SK-N-SH (cell line): Measurements from ENCODE around the gene RAI14. TPM values are rescaled to one million over a fixed set of nuclear protein-coding genes. Genes with fewer than 3 reads are reported as not detected.

Experiments
- CTCF ChIA-PET: fragments of 300-600, 350-600 bp; formaldehyde crosslinking; extraction: SDS; loops from one replicate; lab custom pipeline; 2021; lab: Yijun Ruan, JAX
- POLR2A ChIA-PET: fragments of 350-600 bp; sonication (Branson Sonifier 250); formaldehyde crosslinking; extraction: SDS; loops from one replicate; lab custom pipeline; 2020; ENCODE audit warnings: antibody characterized with exemption, inconsistent platforms; lab: Yijun Ruan, JAX
- DNase-seq: peaks from one replicate; pipeline ENCODE4 v3.0.0; 2012
- H2AFZ ChIP-seq: fragments of 200-600 bp; sonication (generic); 2 replicates; pipeline ENCODE4 v1.8.1; 2016; ENCODE audit warnings: antibody characterized with exemption, mild to moderate bottlenecking, low read depth
- H3F3A ChIP-seq: fragments of 200-600 bp; sonication (generic); replicated peaks from 2 replicates; pipeline ENCODE3; 2016; ENCODE audit warnings: antibody characterized with exemption, mild to moderate bottlenecking; ENCODE audit not compliant: insufficient read depth
- H3K27ac ChIP-seq, 2 experiments: fragments of 200-500 bp in 1 of 2; fragments of 200-600 bp in 1 of 2; sonication (Bioruptor generic) in 1 of 2; sonication (generic), shearing (Covaris generic) in 1 of 2; 2 replicates each; pipeline versions ENCODE4 v1.5.1 to v1.6.1; 2014 to 2016; ENCODE audit warnings: low read depth in 2 of 2, inconsistent platforms in 1 of 2, low read length in 1 of 2, mild to moderate bottlenecking in 1 of 2, mixed read lengths in 1 of 2
- H3K27me3 ChIP-seq: fragments of 200-600 bp; sonication (generic), shearing (Covaris generic); 2 replicates; pipeline ENCODE4 v1.6.1; 2016; ENCODE audit warnings: mixed run types; ENCODE audit not compliant: insufficient read depth
- H3K36me3 ChIP-seq, 2 experiments: fragments of 200-500 bp in 1 of 2; fragments of 200-600 bp in 1 of 2; sonication (Bioruptor generic) in 1 of 2; sonication (generic) in 1 of 2; replicated peaks in 1 of 2; 2 replicates each; pipeline versions ENCODE3 to v1.5.1; 2014 to 2016; ENCODE audit warnings: low read length in 1 of 2, mild to moderate bottlenecking in 1 of 2; ENCODE audit not compliant: insufficient read depth in 2 of 2, control insufficient read depth in 1 of 2
- H3K4me1 ChIP-seq, 2 experiments: fragments of 200-500 bp in 1 of 2; fragments of 200-600 bp in 1 of 2; sonication (Bioruptor generic) in 1 of 2; sonication (generic), shearing (Covaris generic) in 1 of 2; 2 replicates each; pipeline versions ENCODE4 v1.5.1 to v1.6.1; 2014 to 2016; ENCODE audit warnings: low read depth in 1 of 2, low read length in 1 of 2, mixed run types in 1 of 2; ENCODE audit not compliant: insufficient read depth in 2 of 2, control insufficient read depth in 1 of 2
- H3K4me2 ChIP-seq: fragments of 200-600 bp; sonication (generic), shearing (Covaris generic); 2 replicates; pipeline ENCODE4 v1.6.1; 2017; ENCODE audit warnings: mixed run types
- H3K4me3 ChIP-seq, 2 experiments: fragments of 200-500 bp in 1 of 2; fragments of 200-600 bp in 1 of 2; sonication (Bioruptor generic) in 1 of 2; sonication (generic), shearing (Covaris generic) in 1 of 2; 2 replicates each; pipeline versions ENCODE4 v1.5.1 to v1.8.1; 2014 to 2016; ENCODE audit warnings: low read depth in 2 of 2, inconsistent platforms in 1 of 2, low read length in 1 of 2, mild to moderate bottlenecking in 1 of 2, mixed read lengths in 1 of 2, moderate library complexity in 1 of 2
- H3K79me2 ChIP-seq: fragments of 200-600 bp; sonication (generic); 2 replicates; pipeline ENCODE4 v1.8.1; 2017; ENCODE audit warnings: mild to moderate bottlenecking; ENCODE audit not compliant: insufficient read depth
- H3K9ac ChIP-seq: fragments of 200-600 bp; sonication (generic); 2 replicates; pipeline ENCODE4 v1.6.1; 2017; ENCODE audit warnings: mixed run types
- H3K9me2 ChIP-seq: fragments of 200-600 bp; sonication (generic); 2 replicates; pipeline ENCODE4 v1.6.1; 2017; ENCODE audit warnings: mixed run types
- H3K9me3 ChIP-seq: fragments of 200-600 bp; sonication (generic); 2 replicates; pipeline ENCODE4 v1.6.1; 2017; ENCODE audit warnings: mixed run types, mild to moderate bottlenecking, moderate library complexity
- H4K20me1 ChIP-seq: fragments of 200-600 bp; sonication (generic); 2 replicates; pipeline ENCODE4 v1.6.1; 2017; ENCODE audit warnings: mild to moderate bottlenecking, mixed run types; ENCODE audit not compliant: insufficient read depth
- ELF1 ChIP-seq: IDR thresholded peaks from 2 replicates; pipeline ENCODE4 v1.4.0; 2012
- EZH2phosphoT487 ChIP-seq: fragments of 200-600 bp; sonication (generic); IDR thresholded peaks from 2 replicates; pipeline ENCODE4 v1.6.1; 2017; ENCODE audit warnings: low read depth, mixed run types, mild to moderate bottlenecking, antibody characterized with exemption, moderate library complexity, borderline replicate concordance
- FOSL2 ChIP-seq: IDR thresholded peaks from 2 replicates; pipeline ENCODE4 v1.4.0; 2012; ENCODE audit warnings: low read depth, mild to moderate bottlenecking, moderate library complexity, borderline replicate concordance
- FOXM1 ChIP-seq: IDR thresholded peaks from 2 replicates; pipeline ENCODE4 v1.4.0; 2012; ENCODE audit warnings: low read depth, mild to moderate bottlenecking
- GABPA ChIP-seq: IDR thresholded peaks from 2 replicates; pipeline ENCODE4 v1.4.0; 2012; ENCODE audit warnings: low read depth, mild to moderate bottlenecking
- IRF3 ChIP-seq: fragments of 150-350 bp; IDR thresholded peaks from 2 replicates; pipeline ENCODE4 v1.6.1; 2016; ENCODE audit warnings: mild to moderate bottlenecking, low read depth, low read length
- MAX ChIP-seq: IDR thresholded peaks from 2 replicates; pipeline ENCODE4 v1.4.0; 2012; ENCODE audit warnings: low read depth
- MEF2A ChIP-seq: IDR thresholded peaks from 2 replicates; pipeline ENCODE4 v1.4.0; 2012; ENCODE audit warnings: low read depth, borderline replicate concordance
- MXI1 ChIP-seq: IDR thresholded peaks from 2 replicates; pipeline ENCODE4 v1.6.1; 2012; ENCODE audit warnings: mild to moderate bottlenecking, low read depth, low read length, improper control_type of control experiment
- PBX3 ChIP-seq: IDR thresholded peaks from 2 replicates; pipeline ENCODE4; 2012
- RAD21 ChIP-seq: IDR thresholded peaks from 2 replicates; pipeline ENCODE4 v1.6.1; 2012; ENCODE audit warnings: mild to moderate bottlenecking, low read length
- REST ChIP-seq: IDR thresholded peaks from 2 replicates; pipeline ENCODE4 v1.6.1; 2012; ENCODE audit warnings: mild to moderate bottlenecking, low read depth, low read length, moderate library complexity
- RFX5 ChIP-seq: IDR thresholded peaks from 2 replicates; pipeline ENCODE4 v1.6.1; 2012; ENCODE audit warnings: mild to moderate bottlenecking, improper control_type of control experiment, low read length
- RXRA ChIP-seq: IDR thresholded peaks from 2 replicates; pipeline ENCODE4 v1.4.0; 2012; ENCODE audit warnings: low read depth, mild to moderate bottlenecking, borderline replicate concordance
- SIN3A ChIP-seq: IDR thresholded peaks from 2 replicates; pipeline ENCODE4 v1.6.1; 2012; ENCODE audit warnings: low read depth, mild to moderate bottlenecking, low read length, moderate library complexity, borderline replicate concordance
- TAF1 ChIP-seq: IDR thresholded peaks from 2 replicates; pipeline ENCODE4 v1.6.1; 2012; ENCODE audit warnings: low read depth, mild to moderate bottlenecking, low read length, moderate library complexity, borderline replicate concordance
- TCF12 ChIP-seq: IDR thresholded peaks from 2 replicates; pipeline ENCODE4 v1.4.0; 2012
- TEAD4 ChIP-seq: IDR thresholded peaks from 2 replicates; pipeline ENCODE4 v1.4.0; 2012; ENCODE audit warnings: mild to moderate bottlenecking, borderline replicate concordance; ENCODE audit not compliant: insufficient read depth
- USF1 ChIP-seq: IDR thresholded peaks from 2 replicates; pipeline ENCODE4 v1.4.0; 2012; ENCODE audit warnings: low read depth, borderline replicate concordance
- USF2 ChIP-seq: fragments of 150-350 bp; IDR thresholded peaks from 2 replicates; pipeline ENCODE4 v1.6.1; 2017; ENCODE audit warnings: antibody characterized with exemption, low read length, low read depth, borderline replicate concordance
- WGBS: methylation state at CpG from one replicate; pipeline ENCODE4 v1.1.6; 2017; ENCODE audit warnings: low lambda C conversion rate; 5-methylcytosine and 5-hydroxymethylcytosine counted together
- polyA plus RNA-seq, 3 experiments: library from polyadenylated mRNA; depleted of rRNA; stranded (reverse); fragments of >200 nt; gene quantifications; 2 replicates each; pipeline ENCODE4 v1.2.3, GENCODE V29; 2012

RAI14 gene
- polyA plus RNA-seq, 1 of the 3 experiments (the other 2 are of a cell fraction): 53.2 TPM

GRCh38 chr5:34859253-34859652 lies 203.1 kb downstream of the RAI14 start:
- Histone ChIP-seq H3K9me2 (no peaks in the 10 kb centered on the region), H3F3A (peaks cover 3% of the 10 kb centered on the region), H3K4me3 (no peak overlapping the region), H3K9me3 (no peaks in the 10 kb centered on the region), H3K36me3 (no peaks in the 10 kb centered on the region), H2AFZ (no peak overlapping the region), H3K27me3 (no peaks in the 10 kb centered on the region), H3K9ac (no peak overlapping the region), H3K79me2 (no peaks in the 10 kb centered on the region), H3K27ac (no peak overlapping the region), H4K20me1 (no peaks in the 10 kb centered on the region), H3K4me2 (no peak overlapping the region), H3K4me1 (peaks cover 0 to 4% of the 10 kb centered on the region in 2 experiments; a peak in 1 of 4 replicates)
- TF ChIP-seq TAF1 (no peak), GABPA (no peak), RXRA (no peak), RFX5 (no peak), EZH2phosphoT487 (no peak), FOXM1 (no peak), REST (no peak), TCF12 (no peak), MEF2A (no peak), PBX3 (no peak), USF2 (no peak), IRF3 (no peak), RAD21 (no peak), ELF1 (no peak), TEAD4 (no peak), MXI1 (no peak), FOSL2 (no peak), MAX (no peak), SIN3A (no peak), USF1 (no peak)
- 75% methylated on average over 5 of the region's 5 CpGs for WGBS
- DNase-seq: no peak
- CTCF ChIA-PET: interaction anchor here (1.5 kb wide), 1 partner anchor 8 kb away, joined by 3 read pairs; no protein-coding TSS in a partner anchor
- POLR2A ChIA-PET: no interaction called here
